MCF 10A (cell line): ENCODE data around the gene SDK1. TPM values are rescaled to one million over a fixed set of nuclear protein-coding genes. Genes with fewer than 3 reads are reported as not detected.

Experiments
- BruUV-seq: library from RNA; stranded (reverse); fragments of 400-500 nt; replicated peaks from 2 replicates; lab custom pipeline; 2021; lab: Mats Ljungman, UMichigan
- CTCF ChIA-PET: fragments of 300-600 bp; sonication (Branson Sonifier 250); formaldehyde crosslinking; extraction: SDS; loops from one replicate; lab custom pipeline; 2021; ENCODE audit warnings: antibody characterized with exemption, inconsistent platforms; lab: Yijun Ruan, JAX
- POLR2A ChIA-PET: fragments of 300-600, 350-650 bp; sonication (Branson Sonifier 250); formaldehyde crosslinking; extraction: SDS; loops from one replicate; lab custom pipeline; 2020; ENCODE audit warnings: antibody characterized with exemption, inconsistent platforms; lab: Yijun Ruan, JAX
- DNase-seq: peaks from one replicate; pipeline ENCODE4 v3.0.0-alpha.2; 2018; ENCODE audit not compliant: unreplicated experiment
- H3K27ac Mint-ChIP-seq: one replicate; pipeline ENCODE4 v1.8.0; 2022; ENCODE audit warnings: mild to moderate bottlenecking, low read depth, mixed read lengths; ENCODE audit not compliant: unreplicated experiment
- H3K27me3 Mint-ChIP-seq: one replicate; pipeline ENCODE4 v1.8.0; 2022; ENCODE audit warnings: mixed read lengths; ENCODE audit not compliant: insufficient read depth, unreplicated experiment
- H3K36me3 Mint-ChIP-seq: one replicate; pipeline ENCODE4 v1.8.0; 2022; ENCODE audit warnings: mild to moderate bottlenecking, moderate library complexity, mixed read lengths; ENCODE audit not compliant: insufficient read depth, unreplicated experiment
- H3K4me1 Mint-ChIP-seq: one replicate; pipeline ENCODE4 v1.8.0; 2022; ENCODE audit warnings: mixed read lengths; ENCODE audit not compliant: insufficient read depth, unreplicated experiment
- H3K4me3 Mint-ChIP-seq: one replicate; pipeline ENCODE4 v1.8.0; 2022; ENCODE audit warnings: mild to moderate bottlenecking, moderate library complexity, mixed read lengths; ENCODE audit not compliant: unreplicated experiment
- H3K9me3 Mint-ChIP-seq: one replicate; pipeline ENCODE4 v1.8.0; 2022; ENCODE audit warnings: mixed read lengths; ENCODE audit not compliant: unreplicated experiment
- CTCF ChIP-seq: fragments of 200-600 bp; IDR thresholded peaks from one replicate; pipeline ENCODE4 v1.8.0; 2022; ENCODE audit warnings: antibody characterized with exemption, mild to moderate bottlenecking; ENCODE audit not compliant: unreplicated experiment
- intact Hi-C: fragments of 100-400 bp; cut with micrococcal nuclease; formaldehyde crosslinking; loops from 2 replicates; pipeline ENCODE4 v1.14.1; 2022
- total RNA-seq: library from RNA; stranded (reverse); gene quantifications from 2 replicates; pipeline ENCODE4 v1.2.3, GENCODE V29; 2022

The SDK1 gene
- total RNA-seq, 1 experiment from 2014 or later = 3.3 TPM

DNA sequence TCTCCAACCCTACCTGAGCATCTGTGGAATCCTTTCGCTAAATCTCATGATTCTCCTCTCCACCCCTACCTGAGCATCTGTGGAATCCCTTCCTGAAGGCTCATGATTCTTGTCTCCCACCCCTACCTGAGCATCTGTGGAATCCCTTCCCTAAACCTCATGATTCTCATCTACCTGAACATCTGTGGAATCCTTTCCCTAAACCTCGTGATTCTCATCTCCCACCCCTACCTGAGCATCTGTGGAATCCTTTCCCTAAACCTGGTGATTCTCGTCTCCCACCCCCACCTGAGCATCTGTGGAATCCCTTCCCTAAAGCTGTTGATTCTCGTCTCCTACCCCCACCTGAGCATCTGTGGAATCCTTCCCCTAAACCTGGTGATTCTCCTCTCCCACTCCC, 342.0 kb downstream of the SDK1 start:
- H3K9me3 Mint-ChIP-seq = no peaks in the 10 kb centered on the region
- BruUV-seq = no TSS peak
- ChIA-PET CTCF (no interaction called here), POLR2A (no interaction called here)
- no peaks in the 10 kb centered on the region for H3K27me3 Mint-ChIP-seq
- H3K4me1 Mint-ChIP-seq = no peaks in the 10 kb centered on the region
- DNase-seq = no peak
- no peak for TF ChIP-seq CTCF
- no peak overlapping the region for H3K4me3 Mint-ChIP-seq
- H3K27ac Mint-ChIP-seq = no peak overlapping the region
- H3K36me3 Mint-ChIP-seq = no peaks in the 10 kb centered on the region
- intact Hi-C loops = no loop called here

GRCh38 chr7:3648276-3648675, 347.2 kb downstream of the SDK1 start:
- ChIA-PET CTCF (interaction anchor here (0.6 to 1.1 kb wide), 2 partner anchors 14 to 260 kb away, joined by 3 to 4 read pairs; no protein-coding TSS in a partner anchor), POLR2A (no interaction called here)
- intact Hi-C loops = loop anchor here (2.0 to 5.0 kb wide), 2 partner anchors 166 to 783 kb away; no protein-coding TSS in a partner anchor
- Mint-ChIP-seq H3K36me3 (no peaks in the 10 kb centered on the region), H3K4me3 (no peak overlapping the region), H3K9me3 (no peaks in the 10 kb centered on the region), H3K27ac (no peak overlapping the region), H3K27me3 (no peaks in the 10 kb centered on the region), H3K4me1 (peaks cover 15% of the 10 kb centered on the region)
- TF ChIP-seq CTCF = no peak
- DNase-seq = no peak
- BruUV-seq = no TSS peak

GRCh38 chr7:3649250-3649649, 348.2 kb downstream of the SDK1 start:
- no peak overlapping the region for H3K4me3 Mint-ChIP-seq
- no peaks in the 10 kb centered on the region for H3K27me3 Mint-ChIP-seq
- no peaks in the 10 kb centered on the region for H3K9me3 Mint-ChIP-seq
- DNase-seq = peak; percentile 24
- H3K4me1 Mint-ChIP-seq = peaks cover 15% of the 10 kb centered on the region
- peak; percentile 16 for TF ChIP-seq CTCF
- no TSS peak for BruUV-seq
- intact Hi-C loops = loop anchor here (2.0 to 5.0 kb wide), 2 partner anchors 167 to 784 kb away; no protein-coding TSS in a partner anchor
- CTCF ChIA-PET = interaction anchor here (0.7 to 1.1 kb wide), 2 partner anchors 13 kb away, joined by 3 read pairs; no protein-coding TSS in a partner anchor
- H3K27ac Mint-ChIP-seq = no peak overlapping the region
- POLR2A ChIA-PET = no interaction called here
- no peaks in the 10 kb centered on the region for H3K36me3 Mint-ChIP-seq

- no peaks in the 10 kb centered on the region for H3K27me3 Mint-ChIP-seq
- no peaks in the 10 kb centered on the region for H3K36me3 Mint-ChIP-seq
- intact Hi-C loops = loop anchor here (2.0 to 5.0 kb wide), 2 partner anchors 168 to 785 kb away; no protein-coding TSS in a partner anchor
- no peak overlapping the region for H3K4me3 Mint-ChIP-seq
- ChIA-PET POLR2A (no interaction called here), CTCF (interaction anchor here (0.7 kb wide), 1 partner anchor 13 kb away, joined by 3 read pairs; no protein-coding TSS in a partner anchor)
- no peak overlapping the region for H3K27ac Mint-ChIP-seq
- BruUV-seq = no TSS peak
- no peak for TF ChIP-seq CTCF
- H3K4me1 Mint-ChIP-seq = peaks cover 15% of the 10 kb centered on the region
- no peaks in the 10 kb centered on the region for H3K9me3 Mint-ChIP-seq
- peak; percentile 38 for DNase-seq
Measured at GRCh38 chr7:3649678-3650440, 348.8 kb downstream of the SDK1 start.
